ENCODE data around the gene RREB1. TPM values are rescaled to one million over a fixed set of nuclear protein-coding genes. Genes with fewer than 3 reads are reported as not detected.
"Not testable (repeated sequence)": the region's sequence is repeated elsewhere in the genome, so short reads cannot be mapped to it uniquely, and the experiment has no call there.

Gene RREB1
- total and polyA plus RNA-seq, 7 donors = 6.0 to 31.9 (median 20.7) TPM

DNA sequence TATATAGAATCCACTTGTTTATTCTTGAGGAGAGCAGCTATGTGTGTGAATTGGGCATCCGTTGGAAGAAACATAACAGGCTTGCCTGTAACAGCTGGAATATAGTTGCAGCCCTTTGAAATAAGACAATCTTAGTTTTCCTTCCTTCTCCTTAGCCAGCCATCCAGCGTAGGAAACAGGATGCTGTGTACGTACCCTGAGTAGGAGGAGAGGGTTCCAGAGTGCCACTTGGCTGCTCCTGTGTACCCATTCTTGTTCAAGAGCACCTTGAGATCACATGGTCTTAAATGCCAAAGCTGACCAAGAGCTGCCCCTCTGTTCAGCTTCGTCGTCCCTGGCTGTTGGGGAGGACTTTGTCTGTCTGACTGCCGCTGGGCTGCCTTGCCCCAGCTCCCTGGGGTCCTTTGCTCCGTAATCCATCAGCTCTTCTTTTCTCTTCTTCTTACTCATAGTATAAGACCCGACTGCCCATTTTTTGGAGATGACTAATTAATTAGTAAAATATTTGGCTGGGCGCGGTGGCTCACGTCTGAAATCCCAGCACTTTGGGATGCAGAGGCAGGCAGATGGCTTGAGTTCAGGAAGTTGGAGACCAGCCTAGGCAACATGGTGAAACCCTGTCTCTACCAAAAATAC, 49.0 kb downstream of the RREB1 start:
- 78 to 85% methylated on average over 11 of the region's 11 CpGs for WGBS, 2 donors
- intact Hi-C loops (cut with DNase I) = no loop called here
- Histone ChIP-seq H3K4me1 (peaks cover 0 to 70% (median 61%) of the 10 kb centered on the region in 4 donors), H3K4me3 (no peak overlapping the region), H3K36me3 (no peaks in the 10 kb centered on the region), H3K9me3 (no peaks in the 10 kb centered on the region), H3K27ac (peak overlapping the region; percentile 39 to 67 (median 52)), H3K27me3 (no peaks in the 10 kb centered on the region)
- TF ChIP-seq, protein P1, sequence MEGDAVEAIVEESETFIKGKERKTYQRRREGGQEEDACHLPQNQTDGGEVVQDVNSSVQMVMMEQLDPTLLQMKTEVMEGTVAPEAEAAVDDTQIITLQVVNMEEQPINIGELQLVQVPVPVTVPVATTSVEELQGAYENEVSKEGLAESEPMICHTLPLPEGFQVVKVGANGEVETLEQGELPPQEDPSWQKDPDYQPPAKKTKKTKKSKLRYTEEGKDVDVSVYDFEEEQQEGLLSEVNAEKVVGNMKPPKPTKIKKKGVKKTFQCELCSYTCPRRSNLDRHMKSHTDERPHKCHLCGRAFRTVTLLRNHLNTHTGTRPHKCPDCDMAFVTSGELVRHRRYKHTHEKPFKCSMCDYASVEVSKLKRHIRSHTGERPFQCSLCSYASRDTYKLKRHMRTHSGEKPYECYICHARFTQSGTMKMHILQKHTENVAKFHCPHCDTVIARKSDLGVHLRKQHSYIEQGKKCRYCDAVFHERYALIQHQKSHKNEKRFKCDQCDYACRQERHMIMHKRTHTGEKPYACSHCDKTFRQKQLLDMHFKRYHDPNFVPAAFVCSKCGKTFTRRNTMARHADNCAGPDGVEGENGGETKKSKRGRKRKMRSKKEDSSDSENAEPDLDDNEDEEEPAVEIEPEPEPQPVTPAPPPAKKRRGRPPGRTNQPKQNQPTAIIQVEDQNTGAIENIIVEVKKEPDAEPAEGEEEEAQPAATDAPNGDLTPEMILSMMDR (IDR thresholded peaks at IDR 0.05) = no peak
- TF ChIP-seq POLR2A (IDR thresholded peaks at IDR 0.05) (no peak), POLR2AphosphoS5 (IDR thresholded peaks at IDR 0.05) (no peak), EP300 (IDR thresholded peaks at IDR 0.05) (no peak)
- no peak for DNase-seq

DNA sequence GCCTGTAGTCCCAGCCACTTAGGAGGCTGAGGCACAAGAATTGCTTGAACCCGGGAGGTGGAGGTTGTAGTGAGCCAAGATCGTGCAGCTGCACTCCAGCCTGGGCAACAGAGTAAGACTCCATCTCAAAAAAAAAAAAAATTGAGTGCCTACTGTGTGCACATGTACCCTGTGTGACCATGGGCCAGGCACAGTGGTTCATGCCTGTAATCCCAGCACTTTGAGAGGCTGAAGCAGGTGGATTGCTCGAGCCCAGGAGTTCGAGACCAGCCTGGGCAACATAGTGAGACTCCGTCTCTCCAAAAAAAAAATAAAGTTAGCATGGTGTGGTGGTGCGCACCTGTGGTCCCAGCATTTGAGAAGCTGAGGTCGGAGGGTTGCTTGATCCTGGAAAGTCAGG, 49.5 kb downstream of the RREB1 start:
- H3K36me3 ChIP-seq; DNase-seq; H3K9me3 ChIP-seq; H3K4me3 ChIP-seq; H3K27me3 ChIP-seq; intact Hi-C loops (cut with DNase I): not testable (repeated sequence)
- WGBS, 2 donors = 93 to 94% methylated on average over 7 of the region's 7 CpGs
- Histone ChIP-seq H3K4me1 (peaks cover 0 to 70% (median 59%) of the 10 kb centered on the region in 4 donors), H3K27ac (peak overlapping the region; percentile 39 to 67 (median 52))

DNA sequence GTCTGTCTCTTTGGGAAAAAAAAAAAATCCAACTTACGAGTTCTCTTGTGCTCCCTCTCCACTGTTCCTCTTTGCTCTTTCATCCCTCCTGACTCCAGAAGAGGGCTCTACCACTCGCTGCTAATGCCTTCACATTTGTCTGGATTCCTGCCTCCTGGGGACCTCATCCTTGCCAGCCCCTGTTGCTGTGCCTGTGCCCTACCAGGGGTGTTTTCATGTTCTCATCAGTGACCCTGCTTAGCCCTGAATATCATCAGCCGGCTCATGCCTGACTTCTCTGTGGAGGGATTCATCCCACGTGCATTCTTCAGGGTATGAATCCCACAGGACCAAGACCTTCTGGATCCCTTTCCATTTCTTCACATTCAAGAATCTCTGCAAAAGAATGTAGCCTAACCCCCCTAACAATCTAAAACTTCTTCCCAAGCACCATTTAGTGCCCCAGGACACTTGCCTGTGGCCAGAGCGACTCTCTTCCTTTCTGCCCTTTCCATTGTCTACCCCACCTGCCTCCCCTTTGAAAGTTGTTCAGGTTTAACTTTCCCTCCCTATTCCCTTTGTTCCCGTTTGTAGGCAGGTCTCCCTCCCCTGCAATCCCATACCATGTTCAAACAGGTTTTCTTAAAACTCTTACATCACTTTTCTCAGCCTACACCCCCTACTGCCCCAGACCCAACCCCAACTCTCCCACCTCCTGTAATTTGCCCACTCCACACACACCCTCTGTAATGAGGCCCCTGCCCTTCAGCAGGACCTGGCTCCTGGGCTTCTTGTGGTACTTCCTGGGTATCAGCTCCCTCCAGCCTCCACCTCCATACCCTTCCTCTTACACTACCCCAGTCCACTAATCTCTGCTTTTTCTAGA, 50.2 kb downstream of the RREB1 start:
- Histone ChIP-seq H3K9me3 (no peaks in the 10 kb centered on the region), H3K27ac (peak overlapping the region in 1 of 4 donors; percentile 39), H3K36me3 (no peaks in the 10 kb centered on the region), H3K27me3 (no peaks in the 10 kb centered on the region), H3K4me1 (peaks cover 0 to 70% (median 59%) of the 10 kb centered on the region in 4 donors), H3K4me3 (no peak overlapping the region)
- TF ChIP-seq EP300 (IDR thresholded peaks at IDR 0.05) (no peak), POLR2AphosphoS5 (IDR thresholded peaks at IDR 0.05) (no peak)
- intact Hi-C loops (cut with DNase I) = no loop called here
- DNase-seq = no peak
- 74 to 88% methylated on average over 6 of the region's 6 CpGs for WGBS, 2 donors

DNA sequence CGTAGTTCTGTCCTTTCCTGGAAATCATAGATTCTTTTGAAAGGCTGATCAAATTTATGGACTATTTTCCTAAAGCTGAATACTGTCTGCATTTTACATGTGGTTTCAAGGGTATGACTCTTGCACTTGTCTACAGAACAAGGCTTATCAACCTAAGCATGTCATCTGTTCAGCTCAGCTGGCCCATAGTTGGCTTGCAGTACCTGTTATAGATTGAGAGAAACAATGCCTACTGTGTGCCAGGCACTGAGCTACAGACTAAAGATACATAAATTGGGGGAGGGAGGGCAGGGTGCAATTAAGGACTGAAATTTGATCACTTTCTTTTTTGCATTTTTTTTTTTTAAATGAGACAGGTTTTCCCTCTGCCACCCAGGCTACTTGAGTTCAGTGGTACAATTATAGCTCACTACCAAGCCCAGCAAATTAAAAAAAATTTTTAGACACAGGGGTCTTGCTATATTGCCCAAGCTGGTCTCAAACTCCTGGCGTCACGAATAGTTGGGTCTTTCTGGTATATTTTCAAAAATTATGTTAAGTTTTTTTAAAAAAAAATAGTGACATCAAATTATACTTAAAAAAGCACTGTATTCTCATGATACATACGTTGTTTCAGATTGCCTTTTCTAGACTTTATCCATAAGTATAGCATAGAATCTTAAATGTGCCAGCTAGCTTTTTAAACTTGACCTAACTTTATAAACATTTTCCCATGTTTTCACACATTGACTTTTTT, 52.2 kb downstream of the RREB1 start:
- Histone ChIP-seq H3K36me3 (no peaks in the 10 kb centered on the region), H3K27me3 (no peaks in the 10 kb centered on the region), H3K9me3 (no peaks in the 10 kb centered on the region), H3K4me1 (peaks cover 0 to 79% (median 71%) of the 10 kb centered on the region in 4 donors), H3K4me3 (no peak overlapping the region), H3K27ac (no peak overlapping the region)
- intact Hi-C loops (cut with DNase I) = no loop called here
- 82 to 91% methylated on average over 4 of the region's 4 CpGs for whole genome bisulfite sequencing, 2 donors
- TF ChIP-seq EP300 (IDR thresholded peaks at IDR 0.05) (no peak), POLR2AphosphoS5 (IDR thresholded peaks at IDR 0.05) (no peak), POLR2A (IDR thresholded peaks at IDR 0.05) (no peak)
- TF ChIP-seq, protein P1 (IDR thresholded peaks at IDR 0.05) = no peak
- no peak for DNase-seq

DNA sequence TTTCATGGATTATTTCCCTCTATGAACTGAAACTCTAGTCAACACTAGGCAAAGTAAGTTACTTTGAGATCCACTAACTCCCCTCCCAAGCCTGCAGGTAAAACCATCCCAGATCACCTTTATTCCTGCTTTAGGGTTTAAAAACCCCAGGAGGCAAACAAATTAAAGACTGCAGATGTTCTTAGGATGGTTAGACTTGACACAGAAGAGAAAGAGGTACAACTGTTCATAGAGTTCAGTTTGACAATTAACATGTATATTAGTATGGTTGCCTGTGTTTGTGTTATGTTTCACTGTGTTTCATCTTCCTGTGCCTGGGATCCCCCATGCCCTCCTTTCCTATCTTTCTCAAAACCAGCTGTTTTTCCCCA, 53.5 kb downstream of the RREB1 start:
- Histone ChIP-seq H3K36me3 (no peaks in the 10 kb centered on the region), H3K4me1 (peaks cover 0 to 80% (median 71%) of the 10 kb centered on the region in 4 donors), H3K27ac (no peak overlapping the region), H3K4me3 (no peak overlapping the region), H3K9me3 (no peaks in the 10 kb centered on the region), H3K27me3 (no peaks in the 10 kb centered on the region)
- intact Hi-C loops (cut with DNase I) = no loop called here
- no peak for DNase-seq
- TF ChIP-seq, protein P1 (IDR thresholded peaks at IDR 0.05) = no peak
- TF ChIP-seq POLR2AphosphoS5 (IDR thresholded peaks at IDR 0.05) (no peak), POLR2A (IDR thresholded peaks at IDR 0.05) (no peak), EP300 (IDR thresholded peaks at IDR 0.05) (no peak)

All from sigmoid colon (tissue), 7 donors.